OCI-LY7 (cell line): ENCODE measurements around the gene HOMER3. TPM values are rescaled to one million over a fixed set of nuclear protein-coding genes. Genes with fewer than 3 reads are reported as not detected.

Source experiments
- BruUV-seq: library from RNA; stranded (reverse); fragments of 400-500 nt; replicated peaks from 2 replicates; lab custom pipeline; 2021; lab: Mats Ljungman, UMichigan
- CTCF ChIA-PET: fragments of 300-600 bp; sonication (Branson Sonifier 250); formaldehyde crosslinking; loops from one replicate; lab custom pipeline; 2022; ENCODE audit warnings: antibody characterized with exemption; ENCODE audit not compliant: unreplicated experiment; lab: Charles Lee
- POLR2A ChIA-PET: fragments of 300-600 bp; sonication (Branson Sonifier 250); formaldehyde crosslinking; loops from one replicate; lab custom pipeline; 2022; ENCODE audit warnings: antibody characterized with exemption; lab: Charles Lee
- DNase-seq: peaks from one replicate; pipeline ENCODE4 v3.0.0-alpha.2; 2015; ENCODE audit warnings: low spot score
- H2AFZ ChIP-seq: fragments of 200-600 bp; sonication (generic), shearing (Covaris generic); 2 replicates; pipeline ENCODE4 v1.6.1; 2014; ENCODE audit warnings: mild to moderate bottlenecking, antibody characterized with exemption, low read length, moderate library complexity
- H3K27ac ChIP-seq: fragments of 200-600 bp; sonication (generic); 2 replicates; pipeline ENCODE4 v1.5.1; 2014; ENCODE audit warnings: mixed run types, low read depth, mild to moderate bottlenecking, moderate library complexity, low read length, inconsistent platforms; ENCODE audit not compliant: poor library complexity, severe bottlenecking
- H3K36me3 ChIP-seq: fragments of 200-600 bp; sonication (generic); 2 replicates; pipeline ENCODE4 v1.6.1; 2014; ENCODE audit warnings: mild to moderate bottlenecking, antibody characterized with exemption, low read length, moderate library complexity, mixed read lengths; ENCODE audit not compliant: insufficient read depth
- H3K4me1 ChIP-seq: fragments of 200-600 bp; sonication (generic); 2 replicates; pipeline ENCODE4 v1.5.1; 2014; ENCODE audit warnings: mild to moderate bottlenecking, low read length; ENCODE audit not compliant: insufficient read depth, poor library complexity, severe bottlenecking
- H3K4me2 ChIP-seq: fragments of 200-600 bp; sonication (generic); 2 replicates; pipeline ENCODE4 v1.6.1; 2014; ENCODE audit warnings: mild to moderate bottlenecking, low read length
- H3K4me3 ChIP-seq: fragments of 200-600 bp; sonication (generic); 2 replicates; pipeline ENCODE4 v1.5.1; 2014; ENCODE audit warnings: mild to moderate bottlenecking, low read depth, low read length; ENCODE audit not compliant: poor library complexity, severe bottlenecking
- H3K79me2 ChIP-seq: fragments of 200-600 bp; sonication (generic); 2 replicates; pipeline ENCODE4 v1.6.1; 2016; ENCODE audit warnings: low read depth, mild to moderate bottlenecking, low read length, moderate library complexity, mixed read lengths; ENCODE audit not compliant: insufficient read depth
- H3K9me2 ChIP-seq: fragments of 200-600 bp; sonication (generic); 2 replicates; pipeline ENCODE4 v1.6.1; 2016; ENCODE audit warnings: mild to moderate bottlenecking, low read length, mixed read lengths; ENCODE audit not compliant: insufficient read depth
- H3K9me3 ChIP-seq: fragments of 200-600 bp; sonication (generic); 2 replicates; pipeline ENCODE4 v1.6.1; 2014; ENCODE audit warnings: mild to moderate bottlenecking, mixed run types, low read length, mixed read lengths
- H4K20me1 ChIP-seq: fragments of 200-600 bp; sonication (generic); 2 replicates; pipeline ENCODE4 v1.6.1; 2014; ENCODE audit warnings: mild to moderate bottlenecking, antibody characterized with exemption, low read length, moderate library complexity, mixed read lengths; ENCODE audit not compliant: insufficient read depth
- CTCF ChIP-seq: fragments of 200-600 bp; sonication (generic); conservative IDR thresholded peaks from 2 replicates; pipeline ENCODE4 v1.5.1; 2014; ENCODE audit warnings: mild to moderate bottlenecking, antibody characterized with exemption, low read length, moderate library complexity, mixed read lengths
- EZH2phosphoT487 ChIP-seq: fragments of 200-600 bp; sonication (generic); IDR thresholded peaks from 2 replicates; pipeline ENCODE4 v1.6.1; 2018; ENCODE audit warnings: low read depth, borderline replicate concordance, mild to moderate bottlenecking, mixed run types, antibody characterized with exemption, low read length, moderate library complexity, mixed read lengths
- intact Hi-C: fragments of 100-400 bp; cut with micrococcal nuclease; formaldehyde crosslinking; loops from one replicate; pipeline ENCODE4 v1.10.0; 2022; ENCODE audit not compliant: unreplicated experiment
- total RNA-seq, 2 experiments: library from RNA; depleted of rRNA in 1 of 2; stranded (reverse); fragments of >200 nt in 1 of 2; shearing (Covaris generic) in 1 of 2; gene quantifications; 2 replicates each; pipeline ENCODE4 v1.2.3, GENCODE V29; 2014 to 2022

The HOMER3 gene
- total RNA-seq, 2 experiments from 2014 or later: 15.5 to 16.1 TPM

DNA sequence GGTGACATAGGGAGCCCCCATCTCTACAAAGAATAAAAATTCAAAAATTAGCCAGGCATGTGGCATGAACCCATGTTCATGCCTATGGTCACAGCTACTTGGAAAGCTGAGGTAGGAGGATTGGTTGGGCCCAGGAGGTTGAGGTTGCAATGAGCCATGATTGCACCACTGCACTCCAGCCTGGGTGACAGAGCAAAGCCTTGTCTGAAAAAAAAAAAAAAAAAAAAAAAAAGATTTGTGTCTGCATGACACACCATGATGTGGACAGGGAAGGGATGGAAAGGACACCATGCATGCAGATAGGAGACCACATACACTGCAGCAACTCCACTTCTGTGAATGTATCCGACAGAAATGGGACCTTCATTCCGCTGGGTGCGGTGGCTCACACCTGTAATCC is 34.0 kb upstream of the HOMER3 start:
- no peak overlapping the region for H2AFZ ChIP-seq
- no peaks in the 10 kb centered on the region for H3K79me2 ChIP-seq
- ChIA-PET POLR2A (no interaction called here), CTCF (no interaction called here)
- no peaks in the 10 kb centered on the region for H4K20me1 ChIP-seq
- no peaks in the 10 kb centered on the region for H3K9me3 ChIP-seq
- H3K9me2 ChIP-seq: no peaks in the 10 kb centered on the region
- no peak for TF ChIP-seq CTCF
- no peak for TF ChIP-seq EZH2phosphoT487
- H3K4me2 ChIP-seq: no peak overlapping the region
- no TSS peak for BruUV-seq
- H3K36me3 ChIP-seq: no peaks in the 10 kb centered on the region
- DNase-seq: no peak
- intact Hi-C loops: no loop called here
- no peak overlapping the region for H3K27ac ChIP-seq
- H3K4me3 ChIP-seq: no peak overlapping the region
- H3K4me1 ChIP-seq: no peaks in the 10 kb centered on the region

DNA sequence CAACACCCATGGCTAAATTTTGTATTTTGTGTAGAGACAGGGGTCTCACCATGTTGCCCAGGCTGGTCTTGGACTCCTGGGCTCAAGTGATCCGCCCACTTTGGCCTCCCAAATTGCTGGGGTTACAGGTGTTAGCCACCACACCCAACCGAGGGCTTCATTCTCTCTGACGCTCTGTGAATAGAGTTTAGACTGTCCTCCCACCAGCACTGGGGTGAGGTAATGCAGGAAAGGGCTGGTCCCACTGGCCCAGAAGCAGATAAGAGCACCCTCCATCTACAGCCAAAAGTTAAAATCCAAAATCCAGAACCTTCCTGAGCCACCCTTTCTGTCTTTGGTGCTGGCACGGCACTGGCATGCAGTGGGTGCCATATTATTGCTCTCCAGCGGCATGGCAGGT is 31.8 kb upstream of the HOMER3 start:
- DNase-seq: no peak
- Histone ChIP-seq H3K4me2 (no peak overlapping the region), H4K20me1 (no peaks in the 10 kb centered on the region), H2AFZ (no peak overlapping the region), H3K79me2 (no peaks in the 10 kb centered on the region), H3K27ac (no peak overlapping the region), H3K4me1 (no peaks in the 10 kb centered on the region), H3K9me2 (no peaks in the 10 kb centered on the region), H3K36me3 (no peaks in the 10 kb centered on the region), H3K4me3 (no peak overlapping the region), H3K9me3 (no peaks in the 10 kb centered on the region)
- CTCF ChIA-PET: no interaction called here
- POLR2A ChIA-PET: no interaction called here
- no peak for TF ChIP-seq CTCF
- no peak for TF ChIP-seq EZH2phosphoT487
- intact Hi-C loops: no loop called here
- BruUV-seq: no TSS peak

DNA sequence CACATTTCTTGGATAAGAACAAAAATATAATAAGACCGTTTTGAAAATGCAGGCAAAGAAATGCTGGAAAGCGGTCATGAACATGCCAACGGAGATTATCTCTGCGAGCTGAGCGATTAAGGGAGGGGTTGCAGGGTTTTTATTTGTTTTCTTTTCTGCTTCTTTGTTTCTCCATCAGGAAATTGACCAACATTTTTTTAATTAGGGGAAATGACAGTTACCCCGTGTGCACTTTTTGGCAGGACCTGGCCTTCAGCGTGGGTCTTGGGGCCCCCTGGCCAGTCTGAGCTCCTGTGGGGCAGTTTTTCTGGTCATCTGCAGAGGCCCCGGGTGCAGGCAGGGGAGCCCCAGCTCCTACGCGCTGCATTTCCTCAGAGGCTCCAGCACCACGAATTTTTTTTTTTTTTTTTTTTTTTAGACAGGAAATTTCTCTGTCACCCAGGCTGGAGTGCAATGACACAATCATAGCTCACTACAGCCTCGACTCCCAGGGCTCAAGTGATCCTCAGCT is 31.3 kb upstream of the HOMER3 start:
- H3K9me2 ChIP-seq: no peaks in the 10 kb centered on the region
- no peaks in the 10 kb centered on the region for H3K4me1 ChIP-seq
- H3K36me3 ChIP-seq: no peaks in the 10 kb centered on the region
- no peak overlapping the region for H3K4me2 ChIP-seq
- CTCF ChIA-PET: no interaction called here
- no peak overlapping the region for H3K27ac ChIP-seq
- POLR2A ChIA-PET: no interaction called here
- TF ChIP-seq EZH2phosphoT487 (no peak), CTCF (no peak)
- intact Hi-C loops: no loop called here
- no peak overlapping the region for H3K4me3 ChIP-seq
- no peak for DNase-seq
- H3K9me3 ChIP-seq: no peaks in the 10 kb centered on the region
- H2AFZ ChIP-seq: no peak overlapping the region
- no TSS peak for BruUV-seq
- H4K20me1 ChIP-seq: no peaks in the 10 kb centered on the region
- no peaks in the 10 kb centered on the region for H3K79me2 ChIP-seq
